Body of pancreas (tissue), 4 donors: ENCODE measurements around the gene SYT15.

ENCODE experiments used
- CTCF ChIP-seq, 7 experiments: fragments of 450-650 bp in 4 of 7; fragments of 200-600 bp in 3 of 7; sonication (generic) in 3 of 7; IDR thresholded peaks; one replicate each; pipeline ENCODE4 v1.5.1; 2016 to 2019; ENCODE audit warnings: antibody characterized with exemption in 7 of 7
- POLR2A ChIP-seq, 3 donors: fragments of 450-650 bp; IDR thresholded peaks; one replicate each; pipeline ENCODE4 v1.6.1; 2016; ENCODE audit warnings: antibody characterized with exemption in 3 of 3, mild to moderate bottlenecking in 2 of 3

GRCh38 chr10:46553238-46554049 lies 25.5 kb upstream of the SYT15 start:
- TF ChIP-seq POLR2A (IDR thresholded peaks at IDR 0.05) (peak in 1 of 3 donors; percentile 10), CTCF (IDR thresholded peaks at IDR 0.05) (no peak)
